ENCODE measurements around the gene HECTD4.

DNA sequence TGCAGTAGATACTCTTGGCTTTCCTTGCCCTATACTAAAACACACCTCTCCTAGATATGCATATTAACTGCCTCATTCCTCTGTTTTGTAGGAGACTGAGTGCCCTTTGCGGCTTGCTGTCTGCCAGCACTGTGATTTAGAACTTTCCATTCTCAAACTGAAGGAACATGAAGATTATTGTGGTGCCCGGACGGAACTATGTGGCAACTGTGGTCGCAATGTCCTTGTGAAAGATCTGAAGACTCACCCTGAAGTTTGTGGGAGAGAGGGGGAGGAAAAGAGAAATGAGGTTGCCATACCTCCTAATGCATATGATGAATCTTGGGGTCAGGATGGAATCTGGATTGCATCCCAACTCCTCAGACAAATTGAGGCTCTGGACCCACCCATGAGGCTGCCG lies 241.5 kb downstream of the HECTD4 start:
- TF ChIP-seq CTCF (IDR thresholded peaks at IDR 0.05; ENCODE audit: low read length) (no peak), EZH2 (IDR thresholded peaks at IDR 0.05; ENCODE audit: borderline replicate concordance, low read length) (no peak)
